HG03565 (cell line): ENCODE results near the gene UTY.

Experiments
- ATAC-seq: cut with Tn5 transposase; IDR thresholded peaks from one replicate; pipeline ENCODE4 v1.9.1; 2021; ENCODE audit warnings: mild to moderate bottlenecking, moderate library complexity; ENCODE audit not compliant: unreplicated experiment

The UTY gene

DNA sequence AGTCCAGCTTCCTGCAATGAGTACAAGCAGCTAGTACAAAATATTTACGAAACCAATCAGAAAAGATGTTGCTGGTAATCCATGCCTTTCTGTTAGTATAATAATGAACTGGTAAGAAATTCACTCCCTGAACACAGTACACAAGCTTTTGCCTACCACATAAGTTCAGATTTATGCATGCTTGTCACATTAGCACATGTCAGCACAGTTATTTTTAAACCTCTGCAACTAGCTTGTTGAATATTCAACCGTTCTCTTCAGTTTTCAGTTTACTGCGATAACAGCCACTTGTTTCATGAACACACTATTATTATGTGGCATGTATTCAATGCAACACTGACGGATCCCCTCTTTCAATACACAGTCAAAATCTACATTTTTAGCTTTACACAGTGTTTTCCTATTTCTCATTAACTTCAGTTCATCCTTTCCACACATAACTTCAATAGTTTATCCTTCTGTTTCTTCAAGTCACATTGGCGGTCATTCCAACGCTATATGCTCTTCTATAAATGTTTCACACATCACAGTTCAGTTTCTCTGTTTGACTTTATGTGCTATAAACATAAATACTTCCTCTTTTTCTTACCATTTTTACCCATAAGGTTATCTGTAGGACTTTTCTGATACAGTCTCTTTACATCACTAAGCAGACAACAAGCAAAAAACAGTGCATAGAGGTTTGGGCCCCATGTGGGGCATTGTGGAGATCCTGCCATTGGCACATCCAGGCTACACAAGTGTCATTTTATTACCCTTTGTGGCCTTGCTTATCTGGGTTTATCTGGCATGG, 62.8 kb downstream of the UTY start:
- peak; percentile 85 for ATAC-seq

DNA sequence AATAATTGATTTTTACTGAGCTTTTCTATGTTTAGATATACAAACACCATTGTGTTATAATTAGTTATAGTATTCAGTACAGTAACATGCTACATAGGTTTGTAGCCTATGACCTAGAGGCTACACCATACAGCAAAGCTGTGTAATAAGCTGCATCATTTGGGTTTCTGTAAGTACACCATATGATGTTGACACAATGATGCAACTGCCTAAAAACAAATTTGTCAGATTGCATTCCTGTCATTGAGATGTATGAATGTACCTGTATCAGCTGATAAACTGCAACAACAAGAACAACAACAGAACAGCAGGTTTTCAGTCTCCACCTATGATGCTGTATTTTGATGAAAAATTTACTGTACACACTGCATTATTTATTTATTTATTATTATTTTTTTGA, 64.3 kb downstream of the UTY start:
- ATAC-seq, result no peak

DNA sequence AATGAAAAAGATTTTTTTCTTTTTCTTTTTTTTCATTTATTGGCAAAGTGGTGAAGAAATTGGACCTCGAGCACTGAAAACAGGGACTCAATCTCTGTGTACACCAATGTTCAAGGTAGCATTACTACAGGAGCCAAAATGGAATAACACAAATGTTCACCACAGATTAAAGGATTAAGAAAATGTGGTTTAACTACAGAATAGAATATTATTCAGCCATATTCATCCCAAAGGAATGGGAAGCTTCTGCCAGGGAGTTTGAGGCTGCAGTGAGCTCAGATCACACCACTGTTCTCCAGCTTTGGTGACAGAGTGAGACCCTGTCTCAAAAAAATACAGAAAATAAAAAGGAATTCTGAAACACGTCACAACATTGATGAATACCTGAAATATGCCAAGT, 81.0 kb downstream of the UTY start:
- no peak for ATAC-seq

DNA sequence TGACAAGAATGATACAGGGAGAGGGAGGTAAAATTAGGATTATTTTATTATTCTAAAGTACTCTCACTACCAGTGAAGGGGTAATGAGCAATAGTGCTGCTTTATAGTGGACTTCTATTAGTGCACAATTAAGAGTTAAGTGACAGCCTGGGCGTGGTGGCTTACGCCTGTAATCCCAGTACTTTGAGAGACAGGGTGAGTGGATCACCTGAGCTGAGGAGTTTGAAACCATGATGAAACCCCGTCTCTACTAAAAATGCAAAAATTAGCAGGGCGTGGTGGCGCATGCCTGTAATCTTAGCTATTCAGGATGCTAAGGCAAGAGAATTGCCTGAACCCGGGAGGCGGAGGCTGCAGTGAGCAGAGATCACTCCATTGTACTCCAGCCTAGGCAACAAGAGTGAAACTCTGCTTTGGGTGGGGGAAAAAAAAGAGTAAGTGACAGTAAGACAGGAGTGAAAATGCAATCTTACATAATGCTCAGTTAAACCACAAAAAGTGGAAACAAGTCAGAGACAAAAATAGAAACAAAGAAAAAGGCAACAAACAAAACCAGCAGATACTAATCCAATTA, 98.6 kb downstream of the UTY start:
- peak; percentile 83 for ATAC-seq

DNA sequence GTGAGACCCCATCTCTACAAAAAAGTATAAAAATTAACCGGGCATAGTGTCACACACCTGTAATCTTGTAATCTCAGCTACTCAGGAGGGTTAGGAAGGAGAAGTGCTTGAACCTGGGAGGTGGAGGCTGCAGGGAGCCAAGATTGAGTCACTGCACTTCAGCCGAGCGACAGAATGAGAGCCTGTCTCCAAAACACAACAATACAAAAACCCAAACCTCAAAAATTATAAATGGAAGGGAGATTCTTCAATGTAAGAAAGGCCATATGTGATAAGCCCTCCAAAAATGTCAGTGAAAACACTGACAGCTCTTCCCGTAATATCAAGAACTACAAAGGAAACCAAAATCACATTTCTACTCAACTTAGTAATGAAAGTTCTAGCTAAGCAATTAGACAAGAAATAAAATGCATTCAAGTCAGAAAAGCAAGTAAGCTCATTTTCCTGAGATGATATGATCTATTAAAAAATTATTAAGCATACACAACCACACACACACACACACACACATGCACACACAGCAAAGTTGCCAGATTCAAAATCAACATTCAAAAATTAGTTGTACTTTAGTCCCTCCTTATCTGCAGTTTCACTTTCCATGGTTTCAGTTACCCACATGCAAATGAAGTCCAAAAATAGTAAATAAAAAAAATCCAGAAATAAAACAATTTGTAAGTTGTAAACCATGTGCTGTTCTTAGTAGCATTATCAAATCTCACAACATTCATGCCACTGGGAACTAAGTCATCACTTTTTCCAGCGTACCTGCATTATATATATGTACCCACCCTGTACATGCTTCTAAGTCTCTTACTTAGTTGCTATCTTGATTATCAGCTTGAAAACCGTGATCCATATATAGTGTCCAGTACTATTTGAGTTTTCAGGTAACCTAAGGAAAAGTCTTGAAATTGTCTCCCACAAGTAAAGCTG, 108.7 kb downstream of the UTY start:
- ATAC-seq, result no peak

DNA sequence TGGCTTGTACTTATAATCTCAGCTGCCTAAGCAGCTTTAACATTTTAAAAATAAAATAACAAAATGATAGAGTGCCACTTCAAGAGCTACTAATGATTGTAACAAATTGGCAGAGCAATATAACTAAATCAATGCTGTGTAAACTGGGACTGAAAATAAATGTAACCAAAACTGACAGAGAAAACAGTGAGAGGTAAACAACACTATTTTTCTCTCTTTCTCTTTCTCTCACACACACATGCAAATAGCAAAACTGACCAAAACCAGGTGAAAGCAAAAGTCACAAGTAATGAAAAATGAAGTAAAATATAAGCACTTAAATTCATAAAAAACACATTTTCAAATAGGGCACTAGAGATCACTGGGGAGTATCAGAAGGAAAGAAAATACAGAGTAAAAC, 109.6 kb downstream of the UTY start:
- ATAC-seq, result no peak

DNA sequence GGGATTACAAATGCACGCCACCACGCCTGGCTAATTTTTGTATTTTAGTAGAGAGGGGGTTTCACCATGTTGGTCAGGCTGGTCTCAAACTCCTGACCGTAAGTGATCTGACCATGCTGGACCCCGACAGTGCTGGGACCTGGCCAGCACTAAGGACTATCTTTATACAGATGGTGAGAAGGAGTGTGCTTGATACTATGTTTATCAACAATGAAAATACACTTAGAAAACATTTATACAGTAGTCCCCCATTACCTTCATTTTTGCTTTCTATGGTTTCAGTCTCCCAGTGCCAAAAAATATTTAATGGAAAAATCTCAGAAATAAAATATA, 111.4 kb downstream of the UTY start:
- ATAC-seq, result no peak

DNA sequence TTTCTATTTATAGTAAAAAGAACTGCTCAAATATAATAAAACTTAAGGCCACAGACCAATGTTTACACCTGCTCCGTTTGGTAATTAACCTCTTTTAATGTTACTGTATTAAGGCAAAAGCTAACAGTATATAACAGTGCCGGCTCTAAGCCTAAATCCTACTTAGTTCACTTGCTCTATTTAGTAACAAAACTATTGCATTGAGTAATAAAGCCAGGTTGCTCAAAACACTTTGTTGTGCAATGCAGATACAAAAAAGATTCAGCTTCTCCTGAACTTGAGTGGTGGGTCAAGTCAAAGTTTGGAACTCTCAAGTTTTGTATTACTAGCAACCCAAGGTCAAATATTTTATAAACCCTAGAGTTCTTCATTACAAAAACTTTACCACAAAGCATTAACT, 116.2 kb downstream of the UTY start:
- ATAC-seq, result no peak

DNA sequence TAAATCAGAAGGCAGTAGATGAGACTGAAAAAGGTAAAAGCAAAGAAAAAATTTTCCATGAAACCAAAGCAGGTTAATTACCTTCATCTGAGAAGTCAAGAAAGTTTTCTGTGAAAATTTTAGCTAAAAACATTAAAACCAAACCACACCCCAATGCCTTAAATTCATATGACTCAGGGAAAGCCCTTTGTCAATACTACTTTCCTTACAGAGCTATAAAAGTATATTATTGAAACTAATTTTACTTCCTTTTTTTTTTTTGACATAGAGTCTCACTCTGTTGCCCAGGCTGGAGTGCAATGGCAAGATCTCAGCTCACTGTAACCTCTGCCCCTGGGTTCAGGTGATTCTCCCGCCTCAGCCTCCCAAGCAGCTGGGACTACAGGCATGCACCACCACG, 117.2 kb downstream of the UTY start:
- ATAC-seq, result no peak

DNA sequence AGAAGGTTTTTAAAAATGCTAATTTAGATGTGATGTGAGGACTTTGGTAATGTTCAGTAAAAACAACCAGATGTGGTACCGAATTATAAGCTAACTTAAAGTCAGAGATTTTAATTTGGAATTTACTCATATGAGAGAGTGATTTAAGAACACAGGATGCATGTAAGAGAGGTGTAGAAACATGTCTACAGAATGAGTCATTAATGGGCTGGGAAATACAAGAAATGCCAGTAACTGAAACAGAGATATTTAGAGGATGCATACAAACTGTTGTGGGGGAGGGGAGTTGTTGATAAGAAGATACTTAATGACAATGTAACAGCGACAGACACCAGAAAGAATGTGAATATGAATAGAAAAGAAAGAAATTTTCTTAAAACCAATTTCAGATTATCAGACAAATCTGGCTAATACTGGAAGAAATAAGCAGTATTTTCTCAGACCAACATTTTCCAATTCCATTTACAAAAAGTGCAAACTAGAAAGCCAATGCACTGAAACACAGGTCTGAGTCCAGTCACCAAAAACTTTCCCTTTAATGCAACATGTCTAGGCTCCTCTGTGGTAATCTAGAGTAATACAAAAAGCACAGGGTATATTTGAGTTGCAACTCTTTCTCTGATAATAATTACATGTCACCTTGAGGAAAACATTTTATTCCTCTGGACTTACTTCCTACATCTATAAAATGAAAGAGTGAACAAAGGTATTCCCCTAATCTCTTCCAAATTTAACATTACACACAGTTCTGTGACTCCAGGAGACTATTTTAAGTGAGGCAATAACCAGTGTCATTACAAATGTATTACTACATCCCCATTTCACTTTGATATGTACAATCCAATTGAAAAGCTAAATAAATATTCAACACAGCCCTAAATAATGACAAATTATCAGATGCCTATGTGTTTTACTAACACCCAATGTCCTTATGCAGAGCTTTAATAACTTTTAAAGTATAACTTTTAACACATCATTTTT, 117.9 kb downstream of the UTY start:
- ATAC-seq, result no peak

DNA sequence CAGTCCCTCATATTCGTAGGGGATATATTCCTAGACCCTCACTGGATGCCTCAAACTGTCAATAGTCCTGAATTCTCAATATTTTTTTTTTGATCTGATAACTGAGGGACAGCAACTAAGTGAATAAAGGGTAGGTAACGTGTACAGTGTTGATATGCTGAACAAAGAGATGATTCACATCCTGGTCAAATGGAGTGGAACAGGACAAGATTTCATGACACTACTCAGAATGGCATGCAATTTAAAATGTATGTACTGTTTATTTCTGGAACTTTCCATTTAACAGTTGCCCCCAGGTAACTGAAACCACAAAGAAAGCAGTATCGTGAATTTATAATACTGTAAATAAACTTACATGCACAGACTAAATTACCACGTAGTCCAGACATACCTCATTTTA, 128.4 kb downstream of the UTY start:
- no peak for ATAC-seq

DNA sequence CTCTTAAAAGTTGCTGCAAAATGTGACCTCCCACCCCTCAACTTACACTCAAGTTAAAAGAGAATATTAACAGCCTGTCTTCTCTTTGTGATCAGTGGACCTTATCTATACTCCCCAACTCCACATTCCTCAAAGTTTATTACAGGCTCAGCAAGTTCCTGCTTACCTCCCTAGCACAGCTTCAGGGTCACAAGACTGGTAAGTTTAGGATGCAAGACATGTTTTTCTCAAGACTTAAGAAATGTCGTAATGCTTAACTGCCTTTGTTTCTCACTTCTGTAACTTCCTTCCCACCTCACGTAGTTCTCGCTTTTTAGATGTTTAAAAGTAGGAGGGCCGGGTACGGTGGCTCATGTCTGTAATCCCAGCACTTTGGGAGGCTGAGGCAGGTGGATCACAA, 132.7 kb downstream of the UTY start:
- no peak for ATAC-seq

DNA sequence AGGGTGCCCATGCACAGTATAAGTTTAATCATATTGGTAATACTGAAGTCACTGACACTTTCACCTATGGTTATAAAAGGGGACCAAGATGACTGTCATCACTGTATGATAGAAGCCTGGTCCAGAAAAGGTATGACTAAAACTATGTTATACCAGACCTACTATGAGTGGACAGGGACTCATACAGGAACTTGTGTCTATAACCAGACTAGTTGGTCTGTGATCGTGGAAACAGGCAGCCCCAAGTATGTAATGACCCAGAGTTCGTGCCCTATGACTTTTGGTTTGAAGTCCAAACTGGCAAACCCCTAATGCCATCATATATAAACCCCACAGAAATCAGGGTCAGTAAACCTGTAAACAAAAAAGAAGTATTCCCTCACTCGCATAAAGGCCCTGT, 134.3 kb downstream of the UTY start:
- no peak for ATAC-seq

DNA sequence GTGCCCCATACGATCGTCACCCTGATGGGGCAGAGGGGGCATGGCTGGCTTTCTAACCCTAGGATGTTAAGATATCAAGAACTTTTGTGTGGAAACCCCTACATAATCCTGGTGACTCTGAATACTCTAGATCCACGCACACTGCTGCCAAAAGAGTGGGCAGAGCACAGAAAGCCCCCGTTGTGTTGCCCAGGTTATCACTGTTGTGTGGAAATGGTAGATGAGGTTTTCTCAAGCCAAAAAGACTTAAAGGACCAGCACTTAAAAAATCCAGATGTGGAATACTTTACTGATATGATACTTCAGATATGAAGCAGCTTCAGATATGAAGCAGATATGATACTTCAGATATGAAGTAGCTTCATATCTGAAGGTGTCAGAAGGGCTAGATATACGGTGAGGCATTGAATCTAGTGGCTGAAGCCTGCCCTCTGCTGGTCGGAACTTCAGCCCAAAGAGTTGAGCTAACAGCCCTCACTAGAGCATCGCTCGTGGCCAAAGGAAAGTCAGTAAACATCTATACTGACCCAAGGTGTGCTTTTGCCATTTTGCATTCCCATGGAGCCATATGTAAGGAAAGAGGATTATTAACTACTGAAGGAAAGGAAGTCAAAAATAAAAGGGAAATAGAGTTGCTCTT, 136.4 kb downstream of the UTY start:
- ATAC-seq, result no peak

DNA sequence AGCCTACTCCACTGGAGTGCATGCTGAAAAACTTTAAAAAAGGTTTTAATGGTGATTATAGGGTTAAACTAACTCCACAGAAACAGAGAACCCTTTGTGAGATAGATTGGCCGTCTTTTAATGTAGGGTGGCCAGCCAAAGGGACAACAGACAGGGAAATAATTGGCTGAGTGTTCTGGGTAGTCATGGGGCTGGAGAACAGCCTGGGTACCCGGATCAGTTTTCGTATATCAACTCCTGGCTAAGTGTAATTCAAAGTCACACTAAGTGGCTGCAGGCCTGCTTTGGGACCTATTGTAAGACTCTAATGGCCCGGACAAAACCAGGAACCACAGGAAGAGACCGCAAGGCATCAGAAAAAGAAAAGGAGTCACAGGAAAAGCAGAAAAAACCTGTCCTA, 139.9 kb downstream of the UTY start:
- ATAC-seq, result no peak

DNA sequence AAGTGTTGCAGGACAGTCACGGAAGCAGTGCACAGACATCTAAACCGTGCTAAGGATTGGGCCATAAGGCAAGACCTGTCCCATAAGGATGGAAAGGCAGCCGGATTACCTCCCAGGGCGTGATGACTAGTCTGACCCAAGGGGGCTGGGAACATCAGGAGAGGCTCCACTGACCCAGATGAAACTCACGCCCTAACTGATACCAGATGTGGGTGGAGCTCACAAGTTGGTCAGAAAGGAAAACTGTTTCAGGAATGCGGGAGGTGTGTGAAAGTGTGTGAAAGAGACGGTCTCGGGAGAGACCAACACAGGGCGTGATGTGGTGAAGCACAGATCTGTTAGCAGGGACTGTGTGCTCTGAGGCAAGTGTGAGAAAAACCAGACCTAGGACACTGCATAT, 140.5 kb downstream of the UTY start:
- ATAC-seq, result no peak

DNA sequence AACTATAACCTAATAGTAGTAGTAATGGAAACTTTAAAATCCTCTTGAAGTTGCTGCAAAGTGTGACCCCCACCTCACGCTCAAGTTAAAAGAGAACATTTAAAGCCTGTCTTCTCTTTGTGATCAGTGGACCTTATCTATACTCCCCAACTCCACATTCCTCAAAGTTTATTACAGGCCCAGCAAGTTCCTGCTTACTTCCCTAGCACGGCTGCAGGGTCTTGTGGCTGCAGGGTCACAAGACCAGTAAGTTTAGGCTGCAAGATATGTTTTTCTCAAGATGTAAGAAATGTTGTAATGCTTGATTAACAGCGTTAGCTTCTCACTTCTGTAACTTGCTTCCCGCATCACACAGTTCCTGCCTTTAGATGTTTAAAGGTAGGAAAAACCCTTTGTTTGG, 141.1 kb downstream of the UTY start:
- ATAC-seq, result no peak

DNA sequence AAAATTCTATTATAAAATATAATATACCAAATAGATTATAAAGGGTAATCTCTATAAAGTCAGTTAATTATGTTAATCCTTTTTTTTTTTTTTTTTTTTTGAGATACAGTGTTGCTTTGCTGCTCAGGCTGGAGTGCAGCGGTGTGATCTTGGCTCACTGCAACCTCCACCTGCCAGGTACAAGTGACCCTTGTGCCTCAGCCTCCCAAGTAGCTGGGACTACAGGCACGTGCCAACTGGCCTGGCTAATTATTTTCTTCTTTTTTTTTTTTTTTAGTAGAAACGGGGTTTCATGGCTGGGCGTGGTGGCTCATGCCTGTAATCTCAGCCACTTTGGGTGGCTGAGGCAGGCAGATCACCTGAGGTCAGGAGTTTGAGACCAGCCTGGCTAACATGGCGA, 141.9 kb downstream of the UTY start:
- ATAC-seq, result no peak

DNA sequence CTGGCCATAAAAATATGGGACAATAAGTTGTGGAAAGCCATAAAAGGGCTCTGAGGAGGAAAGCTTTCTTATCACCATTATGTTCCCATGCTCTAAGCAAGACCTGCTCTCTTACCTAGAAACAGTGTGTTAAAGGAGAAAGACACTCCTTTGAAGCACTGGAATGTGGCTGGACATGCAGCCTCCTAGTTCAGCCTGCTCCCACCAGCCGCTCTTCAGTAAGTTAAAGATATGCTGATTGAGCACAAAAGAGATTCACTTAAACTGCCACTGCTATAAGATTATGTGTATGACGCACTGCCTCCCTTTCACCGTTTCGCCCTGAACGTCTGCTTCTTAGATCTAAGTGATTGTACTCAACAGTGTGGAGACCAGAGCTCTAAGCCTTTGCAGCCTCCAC, 146.0 kb downstream of the UTY start:
- ATAC-seq, result no peak

DNA sequence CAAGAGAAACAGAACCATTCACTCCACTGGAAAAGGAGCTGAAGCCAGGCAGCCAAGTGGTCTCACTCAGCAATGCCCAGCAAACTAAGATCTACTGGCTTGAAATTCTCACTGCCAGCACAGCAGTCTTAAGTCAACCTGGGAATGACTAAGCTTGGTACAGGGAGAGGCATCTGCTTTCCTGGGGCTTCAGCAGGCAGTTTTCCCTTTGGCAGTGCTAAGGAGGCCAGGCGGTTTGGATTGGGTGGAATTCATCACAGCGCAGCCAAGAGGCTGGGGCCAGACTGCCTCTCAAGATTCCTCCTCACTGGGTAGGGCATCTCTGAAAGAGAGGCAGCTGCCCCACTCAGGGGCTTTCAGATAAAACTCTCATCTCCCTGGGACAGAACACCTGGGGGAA, 149.2 kb downstream of the UTY start:
- no peak for ATAC-seq
